Peyer's patch (tissue), 4 donors: ENCODE measurements around the gene MZF1.
"Not testable (repeated sequence)": the region's sequence is repeated elsewhere in the genome, so short reads cannot be mapped to it uniquely, and the experiment has no call there.

Experiments used
- POLR2A ChIP-seq, 2 donors: fragments of 450-650 bp; IDR thresholded peaks; one replicate each; pipeline ENCODE4 v1.5.1; 2017; ENCODE audit warnings: antibody characterized with exemption in 2 of 2, mild to moderate bottlenecking in 2 of 2, moderate library complexity in 2 of 2
- TF ChIP-seq, protein P1 (sequence below), 6 experiments: fragments of 450-650 bp in 4 of 6; fragments of 200-600 bp in 2 of 6; sonication (generic) in 1 of 6; IDR thresholded peaks; one replicate each; pipeline ENCODE4 v1.5.1; 2017 to 2019; ENCODE audit warnings: antibody characterized with exemption in 6 of 6, mild to moderate bottlenecking in 3 of 6, moderate library complexity in 1 of 6

DNA sequence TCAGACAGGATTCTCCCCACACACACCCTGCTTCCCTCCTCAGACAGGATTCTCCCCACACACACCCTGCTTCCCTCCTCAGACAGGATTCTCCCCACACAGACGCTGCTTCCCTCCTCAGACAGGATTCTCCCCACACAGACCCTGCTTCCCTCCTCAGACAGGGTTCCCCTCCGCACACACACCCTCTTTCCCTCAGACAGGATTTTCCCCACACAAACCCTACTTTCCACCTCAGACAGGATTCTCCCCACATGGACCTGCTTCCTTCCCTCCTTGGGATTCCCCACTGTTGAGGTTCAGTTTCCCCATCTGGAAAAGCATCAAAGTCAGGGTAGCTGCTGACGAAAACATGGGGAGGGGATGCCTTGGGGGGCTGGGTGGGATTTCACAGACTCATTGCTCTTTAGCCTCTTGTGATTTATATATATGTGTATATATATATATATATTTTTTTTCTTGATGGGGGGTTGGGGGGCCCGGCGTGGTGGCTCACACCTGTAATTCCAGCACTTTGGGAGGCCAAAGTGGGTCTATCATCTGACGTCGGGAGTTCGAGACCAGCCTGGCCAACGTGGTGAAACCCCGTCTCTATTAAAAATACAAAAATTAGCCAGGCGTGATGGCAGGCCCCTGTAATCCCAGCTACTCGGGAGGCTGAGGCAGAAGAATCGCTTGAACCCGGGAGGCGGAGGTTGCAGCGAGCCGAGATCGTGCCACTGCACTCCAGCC lies 30.3 kb downstream of the MZF1 start:
- TF ChIP-seq, protein P1, sequence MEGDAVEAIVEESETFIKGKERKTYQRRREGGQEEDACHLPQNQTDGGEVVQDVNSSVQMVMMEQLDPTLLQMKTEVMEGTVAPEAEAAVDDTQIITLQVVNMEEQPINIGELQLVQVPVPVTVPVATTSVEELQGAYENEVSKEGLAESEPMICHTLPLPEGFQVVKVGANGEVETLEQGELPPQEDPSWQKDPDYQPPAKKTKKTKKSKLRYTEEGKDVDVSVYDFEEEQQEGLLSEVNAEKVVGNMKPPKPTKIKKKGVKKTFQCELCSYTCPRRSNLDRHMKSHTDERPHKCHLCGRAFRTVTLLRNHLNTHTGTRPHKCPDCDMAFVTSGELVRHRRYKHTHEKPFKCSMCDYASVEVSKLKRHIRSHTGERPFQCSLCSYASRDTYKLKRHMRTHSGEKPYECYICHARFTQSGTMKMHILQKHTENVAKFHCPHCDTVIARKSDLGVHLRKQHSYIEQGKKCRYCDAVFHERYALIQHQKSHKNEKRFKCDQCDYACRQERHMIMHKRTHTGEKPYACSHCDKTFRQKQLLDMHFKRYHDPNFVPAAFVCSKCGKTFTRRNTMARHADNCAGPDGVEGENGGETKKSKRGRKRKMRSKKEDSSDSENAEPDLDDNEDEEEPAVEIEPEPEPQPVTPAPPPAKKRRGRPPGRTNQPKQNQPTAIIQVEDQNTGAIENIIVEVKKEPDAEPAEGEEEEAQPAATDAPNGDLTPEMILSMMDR (IDR thresholded peaks at IDR 0.05), result not testable (repeated sequence)
- TF ChIP-seq POLR2A (IDR thresholded peaks at IDR 0.05), result not testable (repeated sequence)
